ENCODE results near the gene SIPA1. TPM values are rescaled to one million over a fixed set of nuclear protein-coding genes. Genes with fewer than 3 reads are reported as not detected.

Gene SIPA1
- total and polyA plus RNA-seq, 9 of the 15 experiments (the other 6 are each of a cell fraction or from before 2014, with no cell fraction given) = 0.25 to 85.8 (median 16.8) TPM

- no peak for TF ChIP-seq ZNF407 (IDR thresholded peaks at IDR 0.05; ENCODE audit: low read depth)
- TF ChIP-seq RHOXF2B (CRISPR knock-in tag; conservative IDR thresholded peaks at IDR 0.05) = no peak
- no peak for TF ChIP-seq TCF3 (CRISPR knock-in tag; IDR thresholded peaks at IDR 0.05)
- TF ChIP-seq USF2 (CRISPR knock-in tag; IDR thresholded peaks at IDR 0.05) = no peak
- TF ChIP-seq POLR2AphosphoS2 (IDR thresholded peaks at IDR 0.05; ENCODE audit: low read length) = no peak
- no peak for TF ChIP-seq ZNF143 (CRISPR knock-in tag; IDR thresholded peaks at IDR 0.05)
- TF ChIP-seq CREB5 (CRISPR knock-in tag; IDR thresholded peaks at IDR 0.05) = no peak
- TF ChIP-seq HMG20B (CRISPR knock-in tag; IDR thresholded peaks at IDR 0.05) = no peak
- TF ChIP-seq NR2C2 (CRISPR knock-in tag; IDR thresholded peaks at IDR 0.05) = peak; percentile 100
- peak; percentile 100 for TF ChIP-seq NR2C2 (tag; IDR thresholded peaks at IDR 0.05)
- TF ChIP-seq CEBPG (CRISPR knock-in tag; IDR thresholded peaks at IDR 0.05) = no peak
- TF ChIP-seq CEBPG (tag; conservative IDR thresholded peaks at IDR 0.05 in 1 of 2, IDR thresholded peaks at IDR 0.05 in 1 of 2) = no peak
- no peak for TF ChIP-seq GATA2 (CRISPR knock-in tag; IDR thresholded peaks at IDR 0.05)
- no peak for TF ChIP-seq CBX3 (IDR thresholded peaks at IDR 0.05; ENCODE audit: borderline replicate concordance in 1 of 2, low read length in 2 of 2)
- TF ChIP-seq ZNF586 (CRISPR knock-in tag; conservative IDR thresholded peaks at IDR 0.05) = no peak
Measured at GRCh38 chr11:65615229-65615949, 22.5 kb upstream of the SIPA1 start, which contains the start of gene PCNX3 (continued).
